VCaP (cell line): ENCODE results near the gene FRMD5.

Source experiments
- H3K27ac ChIP-seq: fragments of 450-650 bp; 2 replicates; pipeline ENCODE4 v1.5.1; 2017
- CTCF ChIP-seq: fragments of 450-650 bp; conservative IDR thresholded peaks from 2 replicates; pipeline ENCODE4 v1.5.1; 2017; ENCODE audit warnings: mild to moderate bottlenecking, moderate library complexity

Gene FRMD5

GRCh38 chr15:43953402-43953801 is 241.7 kb downstream of the FRMD5 start:
- H3K27ac ChIP-seq: no peak overlapping the region
- TF ChIP-seq CTCF: no peak

GRCh38 chr15:43950531-43950930 is 244.5 kb downstream of the FRMD5 start:
- no peak for TF ChIP-seq CTCF
- no peak overlapping the region for H3K27ac ChIP-seq

DNA sequence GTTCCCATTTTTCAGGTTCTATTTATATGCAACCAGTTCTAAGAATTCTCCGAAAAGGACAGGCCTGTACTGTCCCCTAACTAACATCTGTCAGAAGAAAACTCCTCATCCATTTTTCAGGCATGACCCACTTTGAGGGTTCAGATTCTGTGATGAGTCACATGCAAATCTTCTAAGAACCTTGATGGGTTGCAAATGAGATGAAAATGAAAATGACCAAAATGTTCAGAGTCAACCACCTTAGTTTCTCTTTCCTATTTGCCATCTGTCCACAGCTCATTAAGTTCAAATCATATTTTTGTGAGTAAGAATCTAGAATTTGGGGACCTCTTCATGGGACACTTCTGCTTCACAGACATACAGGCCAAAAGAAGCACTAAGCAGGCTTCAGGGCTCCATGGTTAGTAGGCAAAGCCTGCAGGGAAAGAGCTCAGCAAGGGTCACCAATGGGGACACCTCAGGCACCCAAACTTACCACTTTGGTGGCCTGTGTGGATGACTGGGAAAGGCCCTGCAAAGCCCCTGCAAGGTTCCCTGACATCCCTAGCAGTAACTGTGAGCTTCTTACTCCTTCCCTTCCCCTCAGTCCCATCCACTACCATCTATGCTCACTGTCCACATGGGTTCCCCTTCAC is 246.3 kb downstream of the FRMD5 start:
- TF ChIP-seq CTCF: no peak
- H3K27ac ChIP-seq: no peak overlapping the region

DNA sequence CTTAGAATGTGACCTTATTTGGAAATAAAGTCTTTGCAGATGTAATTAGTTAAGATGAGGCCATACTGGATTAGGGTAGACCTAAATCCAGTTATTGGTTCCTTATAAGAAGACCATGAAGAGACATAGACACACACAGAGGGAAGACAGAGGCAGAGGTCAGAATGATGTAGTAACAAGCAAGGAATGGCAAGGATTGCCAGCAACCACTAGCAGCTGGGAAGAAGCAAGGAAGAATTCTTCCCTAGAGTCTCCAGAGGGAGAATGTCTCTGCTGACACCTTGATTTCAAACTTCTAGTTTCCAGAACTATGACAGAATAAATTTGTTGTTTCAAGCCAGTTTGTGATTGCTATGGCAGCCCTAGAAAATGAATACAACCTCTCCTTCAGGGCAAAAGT is 251.6 kb downstream of the FRMD5 start:
- no peak for TF ChIP-seq CTCF
- H3K27ac ChIP-seq: no peak overlapping the region

DNA sequence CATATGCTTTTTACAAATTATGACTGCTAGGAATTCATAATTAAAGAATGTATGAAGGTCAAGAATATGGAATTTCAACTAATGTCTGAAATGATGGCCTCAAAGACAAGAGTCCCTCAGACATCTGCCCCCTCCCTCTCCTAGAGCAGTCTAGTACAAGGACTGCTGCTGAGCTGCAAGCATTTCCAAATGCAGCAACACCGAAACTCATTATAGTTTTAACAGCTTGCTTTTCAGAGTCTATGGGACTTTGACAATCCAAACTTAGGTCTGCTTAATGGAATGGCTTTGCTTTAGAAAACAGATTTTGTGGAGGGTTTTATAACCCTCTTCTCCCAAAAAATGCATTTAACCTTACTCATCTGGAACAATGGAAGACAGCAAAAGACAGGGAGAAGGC is 252.9 kb downstream of the FRMD5 start:
- TF ChIP-seq CTCF: no peak

GRCh38 chr15:43941555-43941954 is 253.5 kb downstream of the FRMD5 start:
- no peak overlapping the region for H3K27ac ChIP-seq
- no peak for TF ChIP-seq CTCF

More for the DNA sequence above, 252.9 kb downstream of the FRMD5 start:
- H3K27ac ChIP-seq: no peak overlapping the region

DNA sequence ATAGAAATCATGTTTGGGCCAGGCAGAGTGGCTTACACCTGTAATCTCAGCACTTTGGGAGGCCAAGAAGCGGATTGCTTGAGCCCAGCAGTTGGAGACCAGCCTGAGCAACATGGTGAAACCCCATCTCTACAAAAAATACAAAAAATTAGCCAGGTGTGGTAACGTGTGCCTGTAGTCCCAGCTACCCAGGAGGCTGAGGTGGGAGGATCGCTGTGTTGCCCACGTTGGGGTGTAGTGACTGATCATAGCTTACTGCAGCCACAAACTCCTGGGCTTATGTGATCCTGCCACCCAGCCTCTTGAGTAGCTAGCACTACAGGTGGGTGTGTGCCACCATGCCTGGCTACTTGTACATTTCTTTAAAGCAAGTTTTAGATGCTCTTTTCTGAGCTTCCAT is 254.0 kb downstream of the FRMD5 start:
- TF ChIP-seq CTCF: no peak
- no peak overlapping the region for H3K27ac ChIP-seq
